Gastroesophageal sphincter (tissue), 3 donors: ENCODE data around the gene SATB1.

ENCODE experiments used
- EP300 ChIP-seq: sonication (generic); formaldehyde crosslinking; IDR thresholded peaks from one replicate; pipeline ENCODE4 v1.6.1; 2017; ENCODE audit warnings: antibody characterized with exemption, mild to moderate bottlenecking
- POLR2A ChIP-seq, 2 donors: fragments of 450-650 bp; IDR thresholded peaks; one replicate each; pipeline ENCODE4 v1.6.1; 2017; ENCODE audit warnings: antibody characterized with exemption in 2 of 2, mild to moderate bottlenecking in 2 of 2, moderate library complexity in 1 of 2
- TF ChIP-seq, protein P1 (sequence below), 4 experiments: fragments of 200-600 bp in 2 of 4; fragments of 450-650 bp in 2 of 4; sonication (generic) in 1 of 4; IDR thresholded peaks; one replicate each; pipeline ENCODE4 v1.5.1; 2017 to 2019; ENCODE audit warnings: antibody characterized with exemption in 4 of 4, mild to moderate bottlenecking in 2 of 4, moderate library complexity in 2 of 4

- TF ChIP-seq EP300 (no peak), POLR2A (IDR thresholded peaks at IDR 0.05) (no peak)
- TF ChIP-seq, protein P1, sequence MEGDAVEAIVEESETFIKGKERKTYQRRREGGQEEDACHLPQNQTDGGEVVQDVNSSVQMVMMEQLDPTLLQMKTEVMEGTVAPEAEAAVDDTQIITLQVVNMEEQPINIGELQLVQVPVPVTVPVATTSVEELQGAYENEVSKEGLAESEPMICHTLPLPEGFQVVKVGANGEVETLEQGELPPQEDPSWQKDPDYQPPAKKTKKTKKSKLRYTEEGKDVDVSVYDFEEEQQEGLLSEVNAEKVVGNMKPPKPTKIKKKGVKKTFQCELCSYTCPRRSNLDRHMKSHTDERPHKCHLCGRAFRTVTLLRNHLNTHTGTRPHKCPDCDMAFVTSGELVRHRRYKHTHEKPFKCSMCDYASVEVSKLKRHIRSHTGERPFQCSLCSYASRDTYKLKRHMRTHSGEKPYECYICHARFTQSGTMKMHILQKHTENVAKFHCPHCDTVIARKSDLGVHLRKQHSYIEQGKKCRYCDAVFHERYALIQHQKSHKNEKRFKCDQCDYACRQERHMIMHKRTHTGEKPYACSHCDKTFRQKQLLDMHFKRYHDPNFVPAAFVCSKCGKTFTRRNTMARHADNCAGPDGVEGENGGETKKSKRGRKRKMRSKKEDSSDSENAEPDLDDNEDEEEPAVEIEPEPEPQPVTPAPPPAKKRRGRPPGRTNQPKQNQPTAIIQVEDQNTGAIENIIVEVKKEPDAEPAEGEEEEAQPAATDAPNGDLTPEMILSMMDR (IDR thresholded peaks at IDR 0.05), result no peak
Measured at GRCh38 chr3:18393906-18394305, 31.2 kb downstream of the SATB1 start.
